A549 treated with CpdA at 1 μM for 4 hours (cell line): ENCODE results near the gene ADCY6. TPM values are rescaled to one million over a fixed set of nuclear protein-coding genes. Genes with fewer than 3 reads are reported as not detected.

ENCODE experiments used
- total RNA-seq: library from RNA; stranded (reverse); fragments of 200-300 nt; extraction: Qiagen RNA extraction; gene quantifications from 5 replicates; pipeline ENCODE4 v1.2.3, GENCODE V29; 2022; ENCODE audit warnings: low read depth

The ADCY6 gene
- total RNA-seq = 11.0 to 17.3 TPM (median 14.5 TPM) in 5 replicates

GRCh38 chr12:48788854-48789775 is at the start of gene ADCY6:
Gene ADCY6, minus strand, starts transcription at chr12:48789089. Its CDS starts 5,655 bp downstream, at chr12:48783434.

GRCh38 chr12:48817873-48818830 is 29.3 kb upstream of the ADCY6 start, which contains the start of gene CACNB3:
Gene CACNB3, plus strand, starts transcription at chr12:48818496. Its CDS starts 434 bp downstream, at chr12:48818930.

GRCh38 chr12:48716493-48717251 is 72.2 kb downstream of the ADCY6 start, which contains the start of gene CCNT1:
Gene CCNT1, minus strand, starts transcription at chr12:48716707. Its CDS starts 32 bp downstream, at chr12:48716675.

Other genes with a start within 250 kb of the ADCY6 start
- not detected in 5 replicates for gene LALBA, start 219.0 kb downstream of the ADCY6 start, total RNA-seq
- 31.5 to 41.2 TPM (median 36.0 TPM) in 5 replicates for gene KANSL2, start 106.9 kb downstream of the ADCY6 start, total RNA-seq
- 12.8 to 15.9 TPM (median 14.0 TPM) in 5 replicates for gene CCNT1, start 72.4 kb downstream of the ADCY6 start, total RNA-seq
- gene CACNB3, start 29.4 kb upstream of the ADCY6 start, total RNA-seq = 26.8 to 42.5 TPM (median 33.5 TPM) in 5 replicates
- 88.3 to 94.1 TPM (median 90.0 TPM) in 5 replicates for gene DDX23, start 63.1 kb upstream of the ADCY6 start, total RNA-seq
- 18.7 to 26.5 TPM (median 19.9 TPM) in 5 replicates for gene RND1, start 76.8 kb upstream of the ADCY6 start, total RNA-seq
- 46.4 to 62.3 TPM (median 57.0 TPM) in 5 replicates for gene FKBP11, start 136.4 kb upstream of the ADCY6 start, total RNA-seq
- 116 to 162 TPM (median 157 TPM) in 5 replicates for gene ARF3, start 168.4 kb upstream of the ADCY6 start, total RNA-seq
- gene WNT10B, start 182.6 kb upstream of the ADCY6 start, total RNA-seq = 1.8 to 2.7 TPM (median 2.4 TPM) in 5 replicates
- 0.07 TPM in 1 of 5 replicates, not detected in the others for gene WNT1, start 189.2 kb upstream of the ADCY6 start, total RNA-seq
- 0.64 to 0.74 TPM (median 0.66 TPM) in 5 replicates for gene DDN, start 210.3 kb upstream of the ADCY6 start, total RNA-seq
- 43.3 to 50.6 TPM (median 44.3 TPM) in 5 replicates for gene PRKAG1, start 229.7 kb upstream of the ADCY6 start, total RNA-seq